Measurements from ENCODE around the gene TIMM22.

DNA sequence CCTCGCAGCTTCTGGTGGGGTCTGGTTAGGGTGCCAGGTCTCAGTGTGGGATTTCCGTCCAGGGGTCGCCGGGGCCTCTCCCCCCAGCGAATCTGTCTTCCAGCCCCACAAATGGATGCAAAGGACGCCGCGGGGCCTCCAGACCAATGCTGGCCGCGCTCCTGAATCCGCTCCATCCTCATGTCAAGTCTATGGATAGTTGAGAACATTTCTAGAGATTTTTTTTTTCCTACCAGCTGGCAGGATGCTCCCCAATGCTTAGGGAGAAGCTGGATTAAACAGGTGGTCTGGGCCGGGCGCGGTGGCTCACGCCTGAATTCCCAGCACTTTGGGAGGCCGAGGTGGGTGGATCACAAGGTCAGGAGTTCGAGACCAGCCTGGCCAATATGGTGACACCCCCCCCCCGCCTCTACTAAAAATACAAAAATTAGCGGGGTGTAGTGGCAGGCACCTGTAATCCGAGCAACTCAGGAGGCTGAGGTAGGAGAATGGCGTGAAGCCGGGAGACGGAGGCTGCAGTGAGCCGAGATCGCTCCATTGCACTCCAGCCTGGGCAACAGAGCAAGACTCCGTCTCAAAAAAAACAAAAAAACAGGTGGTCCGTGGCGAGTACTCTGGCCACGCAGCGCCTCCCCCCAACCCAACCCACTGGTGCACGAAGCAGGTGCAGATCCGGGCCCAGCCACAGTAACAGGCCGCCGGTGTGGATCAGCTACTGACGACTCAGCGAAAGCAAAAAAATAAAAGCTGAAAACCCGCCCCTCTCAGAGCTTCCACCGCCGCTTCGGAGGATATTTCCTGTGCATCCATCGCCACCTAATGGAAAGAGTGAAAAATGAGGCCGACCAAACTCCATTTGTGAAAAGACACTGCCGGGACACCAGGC, 16.3 kb upstream of the TIMM22 start:
- TF ChIP-seq, protein P1, sequence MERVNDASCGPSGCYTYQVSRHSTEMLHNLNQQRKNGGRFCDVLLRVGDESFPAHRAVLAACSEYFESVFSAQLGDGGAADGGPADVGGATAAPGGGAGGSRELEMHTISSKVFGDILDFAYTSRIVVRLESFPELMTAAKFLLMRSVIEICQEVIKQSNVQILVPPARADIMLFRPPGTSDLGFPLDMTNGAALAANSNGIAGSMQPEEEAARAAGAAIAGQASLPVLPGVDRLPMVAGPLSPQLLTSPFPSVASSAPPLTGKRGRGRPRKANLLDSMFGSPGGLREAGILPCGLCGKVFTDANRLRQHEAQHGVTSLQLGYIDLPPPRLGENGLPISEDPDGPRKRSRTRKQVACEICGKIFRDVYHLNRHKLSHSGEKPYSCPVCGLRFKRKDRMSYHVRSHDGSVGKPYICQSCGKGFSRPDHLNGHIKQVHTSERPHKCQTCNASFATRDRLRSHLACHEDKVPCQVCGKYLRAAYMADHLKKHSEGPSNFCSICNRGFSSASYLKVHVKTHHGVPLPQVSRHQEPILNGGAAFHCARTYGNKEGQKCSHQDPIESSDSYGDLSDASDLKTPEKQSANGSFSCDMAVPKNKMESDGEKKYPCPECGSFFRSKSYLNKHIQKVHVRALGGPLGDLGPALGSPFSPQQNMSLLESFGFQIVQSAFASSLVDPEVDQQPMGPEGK (CRISPR knock-in tag; IDR thresholded peaks at IDR 0.05; ENCODE audit: borderline replicate concordance), result no peak
- TF ChIP-seq OSR1 (CRISPR knock-in tag; IDR thresholded peaks at IDR 0.05) (no peak), CSDC2 (CRISPR knock-in tag; IDR thresholded peaks at IDR 0.05) (no peak), TCF4 (CRISPR knock-in tag; IDR thresholded peaks at IDR 0.05; ENCODE audit: borderline replicate concordance) (no peak), TOX (CRISPR knock-in tag; IDR thresholded peaks at IDR 0.05; ENCODE audit: borderline replicate concordance) (no peak), GLIS3 (CRISPR knock-in tag; IDR thresholded peaks at IDR 0.05) (no peak)
- TF ChIP-seq, protein P2, sequence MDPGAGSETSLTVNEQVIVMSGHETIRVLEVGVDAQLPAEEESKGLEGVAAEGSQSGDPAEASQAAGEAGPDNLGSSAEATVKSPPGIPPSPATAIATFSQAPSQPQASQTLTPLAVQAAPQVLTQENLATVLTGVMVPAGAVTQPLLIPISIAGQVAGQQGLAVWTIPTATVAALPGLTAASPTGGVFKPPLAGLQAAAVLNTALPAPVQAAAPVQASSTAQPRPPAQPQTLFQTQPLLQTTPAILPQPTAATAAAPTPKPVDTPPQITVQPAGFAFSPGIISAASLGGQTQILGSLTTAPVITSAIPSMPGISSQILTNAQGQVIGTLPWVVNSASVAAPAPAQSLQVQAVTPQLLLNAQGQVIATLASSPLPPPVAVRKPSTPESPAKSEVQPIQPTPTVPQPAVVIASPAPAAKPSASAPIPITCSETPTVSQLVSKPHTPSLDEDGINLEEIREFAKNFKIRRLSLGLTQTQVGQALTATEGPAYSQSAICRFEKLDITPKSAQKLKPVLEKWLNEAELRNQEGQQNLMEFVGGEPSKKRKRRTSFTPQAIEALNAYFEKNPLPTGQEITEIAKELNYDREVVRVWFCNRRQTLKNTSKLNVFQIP (CRISPR knock-in tag; IDR thresholded peaks at IDR 0.05; ENCODE audit: borderline replicate concordance, low read depth), result no peak
